PC-9 (cell line): ENCODE measurements around the gene CCDC138. TPM values are rescaled to one million over a fixed set of nuclear protein-coding genes. Genes with fewer than 3 reads are reported as not detected.

Experiments
- BruUV-seq: library from RNA; stranded (reverse); fragments of 400-500 nt; replicated peaks from 2 replicates; lab custom pipeline; 2021; lab: Mats Ljungman, UMichigan
- CTCF ChIA-PET: fragments of 300-600 bp; sonication (Branson Sonifier 250); formaldehyde crosslinking; loops from one replicate; lab custom pipeline; 2022; ENCODE audit warnings: antibody characterized with exemption; lab: Charles Lee
- POLR2A ChIA-PET: fragments of 300-600 bp; sonication (Branson Sonifier 250); formaldehyde crosslinking; loops from one replicate; lab custom pipeline; 2022; ENCODE audit warnings: antibody characterized with exemption; ENCODE audit not compliant: unreplicated experiment; lab: Charles Lee
- DNase-seq, 2 experiments: peaks; one replicate each; pipeline versions ENCODE4 v3.0.0 to v3.0.0-alpha.2; 2015 to 2022; ENCODE audit warnings: mixed read lengths in 1 of 2
- H2AFZ ChIP-seq: fragments of 200-600 bp; sonication (generic); 2 replicates; pipeline ENCODE4 v1.8.1; 2017; ENCODE audit warnings: antibody characterized with exemption
- H3F3A ChIP-seq: fragments of 200-600 bp; sonication (generic); 2 replicates; pipeline ENCODE4 v1.8.1; 2017; ENCODE audit warnings: antibody characterized with exemption, mild to moderate bottlenecking, low read depth; ENCODE audit not compliant: insufficient read depth
- H3K27ac ChIP-seq: fragments of 200-600 bp; sonication (generic); 2 replicates; pipeline ENCODE4 v1.6.1; 2016; ENCODE audit warnings: mixed run types
- H3K27me3 ChIP-seq: fragments of 200-600 bp; sonication (generic); 2 replicates; pipeline ENCODE4 v1.6.1; 2016; ENCODE audit warnings: low read depth, mixed run types; ENCODE audit not compliant: insufficient read depth
- H3K36me3 ChIP-seq: fragments of 200-600 bp; sonication (generic); 2 replicates; pipeline ENCODE4 v1.6.1; 2016; ENCODE audit warnings: low read depth, mixed run types
- H3K4me1 ChIP-seq: fragments of 200-600 bp; sonication (generic); replicated peaks from 2 replicates; pipeline ENCODE4 v1.6.1; 2016; ENCODE audit warnings: mixed run types; ENCODE audit not compliant: insufficient read depth
- H3K4me2 ChIP-seq: fragments of 200-600 bp; sonication (generic); 2 replicates; pipeline ENCODE4 v1.6.1; 2017; ENCODE audit warnings: mixed run types
- H3K4me3 ChIP-seq: fragments of 200-600 bp; sonication (generic); 2 replicates; pipeline ENCODE4 v1.6.1; 2016; ENCODE audit warnings: mixed run types
- H3K79me2 ChIP-seq: fragments of 200-600 bp; sonication (generic); 2 replicates; pipeline ENCODE4 v1.6.1; 2017; ENCODE audit warnings: low read depth, mixed run types
- H3K9me2 ChIP-seq: fragments of 200-600 bp; sonication (generic); 2 replicates; pipeline ENCODE4 v1.8.1; 2017; ENCODE audit warnings: mild to moderate bottlenecking; ENCODE audit not compliant: insufficient read depth
- H3K9me3 ChIP-seq: fragments of 200-600 bp; sonication (generic); 2 replicates; pipeline ENCODE4 v1.8.1; 2016; ENCODE audit warnings: low read depth; ENCODE audit not compliant: insufficient read depth
- H4K20me1 ChIP-seq: fragments of 200-600 bp; sonication (generic); 2 replicates; pipeline ENCODE4 v1.8.1; 2017; ENCODE audit not compliant: insufficient read depth
- EZH2 ChIP-seq: fragments of 200-600 bp; sonication (generic); IDR thresholded peaks from 2 replicates; pipeline ENCODE4 v1.8.0; 2017; ENCODE audit warnings: antibody characterized with exemption, low read depth
- intact Hi-C: fragments of 100-400 bp; cut with micrococcal nuclease; formaldehyde crosslinking; loops from one replicate; pipeline ENCODE4 v1.10.0; 2022; ENCODE audit not compliant: unreplicated experiment
- total RNA-seq: library from RNA; stranded (reverse); gene quantifications from 2 replicates; pipeline ENCODE4 v1.2.3, GENCODE V29; 2021
- TF ChIP-seq, protein P1 (sequence below): fragments of 200-600 bp; sonication (generic); conservative IDR thresholded peaks from 2 replicates; pipeline ENCODE4 v1.6.1; 2017; ENCODE audit warnings: mixed run types, antibody characterized with exemption, mild to moderate bottlenecking, moderate library complexity

The CCDC138 gene
- total RNA-seq, 1 experiment from 2014 or later: 10.1 TPM

DNA sequence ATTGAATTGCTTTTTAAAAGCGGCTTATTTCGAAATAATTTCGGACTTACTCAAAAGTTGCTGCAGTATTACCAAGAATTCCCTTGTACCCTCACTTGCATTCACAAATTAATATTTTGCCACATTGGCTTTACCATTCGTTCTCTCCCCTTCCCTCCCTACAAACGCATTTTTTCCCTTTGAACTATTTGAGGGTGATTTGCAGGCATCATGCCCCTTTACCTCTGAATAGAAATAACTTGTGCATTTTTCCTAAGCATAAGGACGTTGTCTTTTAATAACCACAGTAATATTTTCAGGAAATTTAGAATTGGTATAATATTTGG, 608 bp downstream of the CCDC138 start:
- peak overlapping the region; percentile 98 for H2AFZ ChIP-seq
- H3K4me3 ChIP-seq: peak overlapping the region; percentile 89
- intact Hi-C loops: no loop called here
- no peak for TF ChIP-seq EZH2
- TF ChIP-seq, protein P1, sequence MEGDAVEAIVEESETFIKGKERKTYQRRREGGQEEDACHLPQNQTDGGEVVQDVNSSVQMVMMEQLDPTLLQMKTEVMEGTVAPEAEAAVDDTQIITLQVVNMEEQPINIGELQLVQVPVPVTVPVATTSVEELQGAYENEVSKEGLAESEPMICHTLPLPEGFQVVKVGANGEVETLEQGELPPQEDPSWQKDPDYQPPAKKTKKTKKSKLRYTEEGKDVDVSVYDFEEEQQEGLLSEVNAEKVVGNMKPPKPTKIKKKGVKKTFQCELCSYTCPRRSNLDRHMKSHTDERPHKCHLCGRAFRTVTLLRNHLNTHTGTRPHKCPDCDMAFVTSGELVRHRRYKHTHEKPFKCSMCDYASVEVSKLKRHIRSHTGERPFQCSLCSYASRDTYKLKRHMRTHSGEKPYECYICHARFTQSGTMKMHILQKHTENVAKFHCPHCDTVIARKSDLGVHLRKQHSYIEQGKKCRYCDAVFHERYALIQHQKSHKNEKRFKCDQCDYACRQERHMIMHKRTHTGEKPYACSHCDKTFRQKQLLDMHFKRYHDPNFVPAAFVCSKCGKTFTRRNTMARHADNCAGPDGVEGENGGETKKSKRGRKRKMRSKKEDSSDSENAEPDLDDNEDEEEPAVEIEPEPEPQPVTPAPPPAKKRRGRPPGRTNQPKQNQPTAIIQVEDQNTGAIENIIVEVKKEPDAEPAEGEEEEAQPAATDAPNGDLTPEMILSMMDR: no peak
- ChIA-PET POLR2A (no interaction called here), CTCF (no interaction called here)
- DNase-seq: no peak
- no peak overlapping the region for H3K27ac ChIP-seq
- H3K9me3 ChIP-seq: no peaks in the 10 kb centered on the region
- H3K4me1 ChIP-seq: peaks cover 21% of the 10 kb centered on the region
- H3K79me2 ChIP-seq: peaks cover 14% of the 10 kb centered on the region
- peak overlapping the region; percentile 99 for H3K4me2 ChIP-seq
- H4K20me1 ChIP-seq: no peaks in the 10 kb centered on the region
- no TSS peak for BruUV-seq
- no peaks in the 10 kb centered on the region for H3K9me2 ChIP-seq
- H3K27me3 ChIP-seq: no peaks in the 10 kb centered on the region
- peaks cover 17% of the 10 kb centered on the region for H3F3A ChIP-seq
- peaks cover 5% of the 10 kb centered on the region for H3K36me3 ChIP-seq

DNA sequence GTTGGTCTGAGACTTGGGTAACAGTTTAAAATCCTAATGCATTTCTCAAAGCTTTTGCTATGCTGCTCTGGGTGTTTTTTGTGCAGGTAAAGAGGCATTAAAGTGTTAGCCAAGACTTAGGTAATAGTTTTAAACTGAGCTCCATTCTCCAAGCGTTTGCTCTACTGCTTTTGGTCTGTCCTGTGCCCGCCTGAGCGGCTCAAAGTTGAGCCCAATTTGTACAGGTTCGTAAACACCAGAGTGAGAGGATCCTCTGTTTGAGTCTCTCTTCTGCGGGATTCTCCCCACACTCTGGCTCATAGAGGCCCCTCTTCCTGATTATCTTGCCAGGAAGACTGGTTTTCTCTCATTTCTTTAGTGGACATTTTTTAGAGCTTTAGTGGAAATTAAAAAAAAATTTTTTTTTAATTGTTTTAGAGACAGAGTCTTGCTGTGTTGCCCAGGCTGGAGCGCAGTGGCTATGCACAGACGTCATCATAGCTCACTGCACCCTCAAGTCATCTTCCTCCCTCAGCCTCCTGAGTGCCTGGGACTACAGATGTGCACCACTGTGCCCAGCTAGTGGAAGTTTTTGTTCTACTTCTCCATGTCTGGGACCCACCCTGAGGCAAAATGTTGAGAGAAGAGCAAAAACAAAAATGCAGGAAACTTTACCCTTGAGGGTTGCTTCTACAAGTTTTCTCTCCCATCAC, 16.6 kb downstream of the CCDC138 start:
- Histone ChIP-seq H3K27me3 (no peaks in the 10 kb centered on the region), H3K27ac (no peak overlapping the region), H3F3A (no peaks in the 10 kb centered on the region; the same call in 1 of the 2 replicates), H3K79me2 (no peaks in the 10 kb centered on the region), H3K4me2 (no peak overlapping the region), H2AFZ (no peak overlapping the region), H4K20me1 (no peaks in the 10 kb centered on the region), H3K4me1 (no peaks in the 10 kb centered on the region), H3K4me3 (no peak overlapping the region), H3K9me3 (no peaks in the 10 kb centered on the region), H3K36me3 (peaks cover 11% of the 10 kb centered on the region), H3K9me2 (no peaks in the 10 kb centered on the region)
- no TSS peak for BruUV-seq
- TF ChIP-seq, protein P1: no peak
- TF ChIP-seq EZH2: no peak
- ChIA-PET POLR2A (no interaction called here), CTCF (no interaction called here)
- intact Hi-C loops: no loop called here
- no peak for DNase-seq

DNA sequence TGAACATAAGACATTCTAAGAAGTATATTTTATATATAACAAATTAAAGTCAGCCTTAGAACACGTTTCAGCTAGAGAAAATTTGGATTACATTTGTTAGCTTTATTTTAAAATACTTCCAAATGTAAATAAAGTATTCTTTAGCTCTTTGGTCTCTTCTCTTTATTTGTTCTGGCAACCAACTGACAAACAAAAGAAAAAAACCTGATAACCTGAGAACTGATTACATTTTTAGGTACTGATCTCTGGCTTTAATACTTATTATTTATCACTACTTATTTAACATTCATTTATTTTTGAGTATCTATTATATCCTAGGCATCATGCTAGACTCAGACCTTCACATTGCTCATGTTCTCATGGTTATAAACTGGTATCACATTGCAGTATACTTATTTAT, 18.5 kb downstream of the CCDC138 start:
- Histone ChIP-seq H3K27ac (no peak overlapping the region), H3K9me2 (no peaks in the 10 kb centered on the region), H3K4me1 (no peaks in the 10 kb centered on the region), H3K79me2 (0 out of 2 replicates have a peak, but pooled peaks cover 8% of the 10 kb centered on the region), H3K9me3 (peaks cover 8% of the 10 kb centered on the region; the same call in 1 of the 2 replicates), H4K20me1 (no peaks in the 10 kb centered on the region), H3K4me2 (no peak overlapping the region), H3K36me3 (peaks cover 13% of the 10 kb centered on the region), H3K4me3 (no peak overlapping the region), H3K27me3 (no peaks in the 10 kb centered on the region), H3F3A (no peaks in the 10 kb centered on the region; the same call in 1 of the 2 replicates), H2AFZ (no peak overlapping the region)
- ChIA-PET POLR2A (no interaction called here), CTCF (interaction anchor here (0.6 kb wide), 1 partner anchor 1991 kb away, joined by 3 read pairs; no protein-coding TSS in a partner anchor)
- intact Hi-C loops: no loop called here
- no peak for DNase-seq
- no peak for TF ChIP-seq EZH2
- TF ChIP-seq, protein P1: no peak
- no TSS peak for BruUV-seq
